Neuronal stem cell (in vitro differentiated cells): ENCODE results near the gene CCDC74A.
"Not testable (repeated sequence)": the region's sequence is repeated elsewhere in the genome, so short reads cannot be mapped to it uniquely, and the experiment has no call there.

Experiments
- DNase-seq: peaks from one replicate; pipeline ENCODE4 v3.0.0-alpha.2; 2013; ENCODE audit warnings: low spot score
- H2AFZ ChIP-seq: one replicate; pipeline ENCODE4 v1.6.1; 2013; ENCODE audit warnings: mild to moderate bottlenecking, low read length, inconsistent platforms
- H2AK5ac ChIP-seq: 2 replicates; pipeline ENCODE4 v1.6.1; 2013; ENCODE audit warnings: low read depth, mild to moderate bottlenecking, inconsistent platforms, low read length, moderate library complexity, mixed read lengths
- H2BK120ac ChIP-seq: 2 replicates; pipeline ENCODE4 v1.6.1; 2013; ENCODE audit warnings: low read depth, mild to moderate bottlenecking, inconsistent platforms, low read length, moderate library complexity, mixed read lengths
- H2BK12ac ChIP-seq: one replicate; pipeline ENCODE4 v1.6.1; 2013; ENCODE audit warnings: low read length, inconsistent platforms
- H2BK15ac ChIP-seq: 2 replicates; pipeline ENCODE4 v1.6.1; 2013; ENCODE audit warnings: mild to moderate bottlenecking, low read length, inconsistent platforms, mixed read lengths
- H2BK5ac ChIP-seq: one replicate; pipeline ENCODE4 v1.6.1; 2013; ENCODE audit warnings: inconsistent platforms, mild to moderate bottlenecking, low read length, moderate library complexity
- H3K14ac ChIP-seq: one replicate; pipeline ENCODE4 v1.6.1; 2013; ENCODE audit warnings: low read length, inconsistent platforms
- H3K18ac ChIP-seq: 2 replicates; pipeline ENCODE4 v1.6.1; 2013; ENCODE audit warnings: low read length, inconsistent platforms
- H3K23ac ChIP-seq: 2 replicates; pipeline ENCODE4 v1.6.1; 2013; ENCODE audit warnings: low read depth, mild to moderate bottlenecking, mixed read lengths, low read length, inconsistent platforms; ENCODE audit not compliant: poor library complexity
- H3K27ac ChIP-seq: replicated peaks from 3 replicates; pipeline ENCODE4 v1.5.1; 2013; ENCODE audit warnings: low read length, inconsistent platforms
- H3K27me3 ChIP-seq, 3 experiments: 2 replicates each; pipeline ENCODE4 v1.6.1; 2013; ENCODE audit warnings: low read length in 3 of 3, mild to moderate bottlenecking in 2 of 3, inconsistent platforms in 1 of 3, low read depth in 1 of 3, mixed read lengths in 1 of 3, moderate library complexity in 1 of 3; ENCODE audit not compliant: control insufficient read depth in 3 of 3, insufficient read depth in 3 of 3
- H3K36me3 ChIP-seq, 2 donors: replicated peaks in 1 of 2; 2 replicates each; pipeline ENCODE4 v1.6.1; 2013; ENCODE audit warnings: low read length in 2 of 2; ENCODE audit not compliant: control insufficient read depth in 2 of 2, insufficient read depth in 2 of 2
- H3K4ac ChIP-seq: 2 replicates; pipeline ENCODE4 v1.6.1; 2013; ENCODE audit warnings: inconsistent platforms, mild to moderate bottlenecking, low read length, moderate library complexity
- H3K4me1 ChIP-seq, 2 donors: 1 replicate in 1 of 2; 2 replicates in 1 of 2; pipeline ENCODE4 v1.6.1; 2013; ENCODE audit warnings: low read length in 2 of 2, low read depth in 1 of 2; ENCODE audit not compliant: control insufficient read depth in 2 of 2, insufficient read depth in 1 of 2
- H3K4me2 ChIP-seq: one replicate; pipeline ENCODE4 v1.6.1; 2013; ENCODE audit warnings: mild to moderate bottlenecking, low read length, inconsistent platforms; ENCODE audit not compliant: insufficient read depth, poor library complexity, severe bottlenecking
- H3K4me3 ChIP-seq, 2 donors: 2 replicates each; pipeline ENCODE4 v1.5.1; 2013; ENCODE audit warnings: low read length in 2 of 2, mild to moderate bottlenecking in 2 of 2, inconsistent platforms in 1 of 2, moderate library complexity in 1 of 2
- H3K79me1 ChIP-seq: one replicate; pipeline ENCODE4 v1.6.1; 2013; ENCODE audit warnings: low read depth, mild to moderate bottlenecking, inconsistent platforms, low read length, moderate library complexity
- H3K9ac ChIP-seq: one replicate; pipeline ENCODE4 v1.6.1; 2013; ENCODE audit warnings: mild to moderate bottlenecking, low read depth, low read length, inconsistent platforms; ENCODE audit not compliant: poor library complexity
- H3K9me3 ChIP-seq, 2 donors: replicated peaks in 1 of 2; 2 replicates each; pipeline versions ENCODE3 to v1.6.1; 2013; ENCODE audit warnings: low read length in 2 of 2, mild to moderate bottlenecking in 2 of 2, inconsistent platforms in 1 of 2, low read depth in 1 of 2, mixed read lengths in 1 of 2, moderate library complexity in 1 of 2; ENCODE audit not compliant: control insufficient read depth in 2 of 2, insufficient read depth in 1 of 2
- H4K8ac ChIP-seq: one replicate; pipeline ENCODE4 v1.6.1; 2013; ENCODE audit warnings: low read depth, mild to moderate bottlenecking, inconsistent platforms, low read length, moderate library complexity
- H4K91ac ChIP-seq: one replicate; pipeline ENCODE4 v1.6.1; 2013; ENCODE audit warnings: low read length, low read depth, mild to moderate bottlenecking, inconsistent platforms; ENCODE audit not compliant: poor library complexity
- WGBS, 2 donors: extraction: QIAGEN DNeasy Blood & Tissue Kit; methylation state at CpG; one replicate each; pipeline ENCODE4 v1.1.7; 2013; ENCODE audit warnings: missing lambda C conversion rate in 2 of 2, mixed read lengths in 1 of 2; ENCODE audit not compliant: insufficient read length in 2 of 2, insufficient replicate concordance in 1 of 2; ENCODE audit errors: extremely low coverage in 2 of 2; 5-methylcytosine and 5-hydroxymethylcytosine counted together

CCDC74A gene

GRCh38 chr2:131531547-131532185 lies 4.0 kb downstream of the CCDC74A start:
- H2AK5ac ChIP-seq, H3K4me3 ChIP-seq, H3K4me1 ChIP-seq, DNase-seq, H3K23ac ChIP-seq, H3K36me3 ChIP-seq, H4K8ac ChIP-seq, H3K4ac ChIP-seq, H2BK15ac ChIP-seq, H3K9ac ChIP-seq, H2BK5ac ChIP-seq, H3K4me2 ChIP-seq, H2BK120ac ChIP-seq, H3K18ac ChIP-seq, H2AFZ ChIP-seq, H3K79me1 ChIP-seq, H3K14ac ChIP-seq, H3K27me3 ChIP-seq, H3K27ac ChIP-seq, H4K91ac ChIP-seq, H3K9me3 ChIP-seq, H2BK12ac ChIP-seq: not testable (repeated sequence)
- WGBS, 2 donors = no CpG with 5 or more reads among the region's 11 CpGs

GRCh38 chr2:131532723-131533608 lies 5.3 kb downstream of the CCDC74A start:
- not testable (repeated sequence) for H3K9ac ChIP-seq, H3K4me2 ChIP-seq, H2AFZ ChIP-seq, H2BK12ac ChIP-seq, H3K4me1 ChIP-seq, H2AK5ac ChIP-seq, H3K23ac ChIP-seq, H3K36me3 ChIP-seq, H3K4me3 ChIP-seq, H3K4ac ChIP-seq, H4K8ac ChIP-seq, H3K18ac ChIP-seq, H3K27me3 ChIP-seq, H3K9me3 ChIP-seq, DNase-seq, H3K27ac ChIP-seq, H3K79me1 ChIP-seq, H2BK15ac ChIP-seq, H2BK5ac ChIP-seq, H3K14ac ChIP-seq, H2BK120ac ChIP-seq, H4K91ac ChIP-seq
- no CpG with 5 or more reads among the region's 23 CpGs for WGBS, 2 donors

GRCh38 chr2:131533609-131534316 lies 6.1 kb downstream of the CCDC74A start:
- not testable (repeated sequence) for H3K4ac ChIP-seq, H2BK5ac ChIP-seq, H2BK120ac ChIP-seq, H3K27ac ChIP-seq, H3K23ac ChIP-seq, H2AK5ac ChIP-seq, H3K4me1 ChIP-seq, H3K27me3 ChIP-seq, H3K9ac ChIP-seq, DNase-seq, H2BK15ac ChIP-seq, H3K9me3 ChIP-seq, H3K4me3 ChIP-seq, H3K4me2 ChIP-seq, H3K18ac ChIP-seq, H4K91ac ChIP-seq, H3K79me1 ChIP-seq, H3K36me3 ChIP-seq, H2BK12ac ChIP-seq, H3K14ac ChIP-seq, H2AFZ ChIP-seq, H4K8ac ChIP-seq
- WGBS, 2 donors = no CpG with 5 or more reads among the region's 17 CpGs

GRCh38 chr2:131534317-131534672 lies 6.6 kb downstream of the CCDC74A start:
- H3K9me3 ChIP-seq, DNase-seq, H3K27me3 ChIP-seq, H3K36me3 ChIP-seq, H3K4me2 ChIP-seq, H2BK5ac ChIP-seq, H3K9ac ChIP-seq, H4K91ac ChIP-seq, H2BK120ac ChIP-seq, H3K14ac ChIP-seq, H3K23ac ChIP-seq, H3K79me1 ChIP-seq, H3K4ac ChIP-seq, H2BK12ac ChIP-seq, H2AFZ ChIP-seq, H2AK5ac ChIP-seq, H4K8ac ChIP-seq, H3K4me3 ChIP-seq, H2BK15ac ChIP-seq, H3K27ac ChIP-seq, H3K18ac ChIP-seq, H3K4me1 ChIP-seq: not testable (repeated sequence)
- no CpG with 5 or more reads among the region's 13 CpGs for WGBS, 2 donors
